ENCODE data around the gene FOXP4. TPM values are rescaled to one million over a fixed set of nuclear protein-coding genes. Genes with fewer than 3 reads are reported as not detected.

Gene FOXP4
- total and polyA plus RNA-seq, 2 of the 13 experiments (the other 11 are each of a cell fraction or from before 2014, with no cell fraction given): 11.0 to 12.4 TPM

GRCh38 chr6:41524634-41525011, 21.6 kb upstream of the FOXP4 start (continued):
- TF ChIP-seq NONO (IDR thresholded peaks at IDR 0.05) (no peak), NONO (CRISPR knock-in tag; conservative IDR thresholded peaks at IDR 0.05) (0 out of 2 replicates have a peak, but pooled peaks have one; percentile 29), ZNF558 (CRISPR knock-in tag; IDR thresholded peaks at IDR 0.05; ENCODE audit: borderline replicate concordance) (no peak), PAXIP1 (CRISPR knock-in tag; conservative IDR thresholded peaks at IDR 0.05) (peak; percentile 70), FOXK2 (IDR thresholded peaks at IDR 0.05) (no peak), BRF2 (CRISPR knock-in tag; IDR thresholded peaks at IDR 0.05) (no peak), CTCF (CRISPR knock-in tag; IDR thresholded peaks at IDR 0.05) (no peak), ATM (IDR thresholded peaks at IDR 0.05; ENCODE audit: borderline replicate concordance) (no peak), ZNF547 (CRISPR knock-in tag; IDR thresholded peaks at IDR 0.05) (0 out of 2 replicates have a peak, but pooled peaks have one; percentile 56), STAT5B (CRISPR knock-in tag; IDR thresholded peaks at IDR 0.05) (no peak), DMAP1 (CRISPR knock-in tag; IDR thresholded peaks at IDR 0.05) (peak; percentile 69; the same call in 1 of the 2 replicates), FOXP4 (CRISPR knock-in tag; IDR thresholded peaks at IDR 0.05) (0 out of 2 replicates have a peak, but pooled peaks have one; percentile 18), RXRA (CRISPR knock-in tag; IDR thresholded peaks at IDR 0.05) (0 out of 2 replicates have a peak, but pooled peaks have one; percentile 56), MEIS1 (CRISPR knock-in tag; IDR thresholded peaks at IDR 0.05; ENCODE audit: borderline replicate concordance) (no peak), GZF1 (CRISPR knock-in tag; IDR thresholded peaks at IDR 0.05) (peak; percentile 87), ZXDC (CRISPR knock-in tag; IDR thresholded peaks at IDR 0.05) (no peak)

Measured in HepG2 (cell line).